T-helper 2 cell treated with Interferon-gamma antibody and Interleukin-4, amounts not matched to agents 5 μg/mL and 100 μg/mL, for 36 hours (primary cell): ENCODE results near the gene SDR9C7.
"Not testable (repeated sequence)": the region's sequence is repeated elsewhere in the genome, so short reads cannot be mapped to it uniquely, and the experiment has no call there.

Experiments used
- DNase-seq: peaks from one replicate; pipeline ENCODE4 v3.0.0; 2021; ENCODE audit warnings: low spot score
- H3K27ac Mint-ChIP-seq: one replicate; pipeline ENCODE4 v1.8.0; 2021; ENCODE audit warnings: mild to moderate bottlenecking, mixed read lengths
- H3K27me3 Mint-ChIP-seq: one replicate; pipeline ENCODE4 v1.8.0; 2021; ENCODE audit warnings: low read depth, mixed read lengths
- H3K36me3 Mint-ChIP-seq: one replicate; pipeline ENCODE4 v1.8.0; 2021; ENCODE audit warnings: low read depth, mixed read lengths
- H3K4me1 Mint-ChIP-seq: one replicate; pipeline ENCODE4 v1.8.0; 2021; ENCODE audit warnings: low read depth, mixed read lengths
- H3K4me3 Mint-ChIP-seq: one replicate; pipeline ENCODE4 v1.8.0; 2022; ENCODE audit warnings: mild to moderate bottlenecking, moderate library complexity, mixed read lengths
- H3K9me3 Mint-ChIP-seq: one replicate; pipeline ENCODE4 v1.8.0; 2021; ENCODE audit warnings: mixed read lengths

Gene SDR9C7

DNA sequence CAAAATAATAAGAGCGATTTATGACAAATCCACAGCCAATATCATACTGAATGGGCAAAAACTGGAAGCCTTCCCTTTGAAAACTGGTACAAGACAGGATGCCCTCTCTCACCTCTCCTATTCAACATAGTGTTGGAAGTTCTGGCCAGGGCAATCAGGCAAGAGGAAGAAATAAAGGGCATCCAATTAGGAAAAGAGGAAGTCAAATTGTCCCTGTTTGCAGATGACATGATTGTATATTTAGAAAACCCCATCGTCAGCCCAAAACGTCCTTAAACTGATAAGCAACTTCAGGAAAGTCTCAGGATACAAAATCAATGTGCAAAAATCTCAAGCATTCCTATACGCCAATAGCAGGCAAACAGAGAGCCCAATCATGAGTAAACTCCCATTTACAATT, 28.0 kb upstream of the SDR9C7 start:
- H3K36me3 Mint-ChIP-seq, H3K4me1 Mint-ChIP-seq, H3K4me3 Mint-ChIP-seq, DNase-seq, H3K27me3 Mint-ChIP-seq, H3K27ac Mint-ChIP-seq, H3K9me3 Mint-ChIP-seq: not testable (repeated sequence)

DNA sequence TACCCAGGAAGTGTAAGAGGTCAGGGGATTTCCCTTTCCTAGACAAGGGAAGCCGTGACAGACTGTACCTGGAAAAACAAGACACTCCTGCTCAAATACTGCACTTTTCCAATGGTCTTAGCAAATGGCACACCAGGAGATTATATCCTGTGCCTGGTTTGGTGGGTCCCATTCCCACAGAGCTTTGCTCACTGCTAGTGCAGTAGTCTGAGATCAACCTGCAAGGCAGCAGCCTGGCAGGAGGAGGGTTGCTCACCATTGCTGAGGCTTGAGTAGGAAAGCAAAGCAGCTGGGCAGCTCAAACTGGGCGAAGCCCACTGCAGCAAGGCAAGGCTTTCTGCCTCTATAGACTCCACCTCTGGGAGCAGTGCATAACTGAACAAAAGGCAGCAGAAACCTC, 24.2 kb upstream of the SDR9C7 start:
- H3K4me1 Mint-ChIP-seq: no peaks in the 10 kb centered on the region
- peaks cover 9% of the 10 kb centered on the region for H3K27me3 Mint-ChIP-seq
- no peaks in the 10 kb centered on the region for H3K36me3 Mint-ChIP-seq
- H3K4me3 Mint-ChIP-seq: no peak overlapping the region
- DNase-seq: no peak
- H3K27ac Mint-ChIP-seq: no peak overlapping the region
- H3K9me3 Mint-ChIP-seq: no peaks in the 10 kb centered on the region

DNA sequence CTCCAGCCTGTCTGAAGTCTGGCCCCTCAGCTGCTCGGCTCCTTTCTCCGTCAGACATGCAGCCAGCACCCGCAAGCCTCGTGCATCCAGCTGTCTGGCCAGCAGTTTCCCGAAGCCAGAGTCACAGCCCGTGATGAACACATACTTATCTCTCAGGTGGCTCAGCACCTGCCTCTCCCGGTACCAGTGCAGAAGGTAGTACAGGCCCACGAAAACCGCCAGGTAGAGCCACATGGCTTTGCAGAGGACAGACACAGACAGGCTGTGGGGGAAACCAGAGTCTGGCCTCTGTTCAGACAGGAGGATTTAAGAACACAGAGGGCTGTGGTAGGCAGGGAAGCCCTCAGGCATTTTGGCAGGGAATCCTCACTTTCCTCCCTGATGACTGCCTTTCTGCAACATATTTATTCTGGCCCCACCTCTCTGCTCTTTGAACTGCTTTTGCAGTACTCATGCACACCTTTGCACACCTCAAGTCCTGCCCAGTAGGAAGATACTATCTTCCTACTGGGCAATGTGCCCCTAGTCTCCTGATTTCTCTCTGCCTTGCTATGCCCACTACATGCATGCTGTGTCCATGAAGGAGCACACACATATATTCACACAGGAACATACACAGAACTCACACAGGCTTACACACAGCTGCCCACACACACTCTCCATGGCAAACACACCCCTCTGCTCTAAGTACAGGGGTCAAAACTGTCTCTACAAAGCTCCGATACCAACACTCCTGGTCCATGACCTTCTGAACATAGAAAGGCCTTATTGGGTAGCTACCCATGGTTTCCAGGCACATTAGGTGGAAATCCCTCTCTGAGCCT, 23.2 kb upstream of the SDR9C7 start, which contains the start of gene RDH16:
TSS of gene RDH16 (minus strand) at position 380 of the 824 bp plus-strand sequence. CDS start at position 234, 146 bp downstream.
- H3K27ac Mint-ChIP-seq: no peak within 1 kb of the TSS
- H3K27me3 Mint-ChIP-seq: peaks cover 9% of the 10 kb centered on the region
- H3K36me3 Mint-ChIP-seq: no peaks in the 10 kb centered on the region
- no peaks in the 10 kb centered on the region for H3K9me3 Mint-ChIP-seq
- no peak within 1 kb of the TSS for H3K4me3 Mint-ChIP-seq
- no peaks in the 10 kb centered on the region for H3K4me1 Mint-ChIP-seq
- DNase-seq: no peak

DNA sequence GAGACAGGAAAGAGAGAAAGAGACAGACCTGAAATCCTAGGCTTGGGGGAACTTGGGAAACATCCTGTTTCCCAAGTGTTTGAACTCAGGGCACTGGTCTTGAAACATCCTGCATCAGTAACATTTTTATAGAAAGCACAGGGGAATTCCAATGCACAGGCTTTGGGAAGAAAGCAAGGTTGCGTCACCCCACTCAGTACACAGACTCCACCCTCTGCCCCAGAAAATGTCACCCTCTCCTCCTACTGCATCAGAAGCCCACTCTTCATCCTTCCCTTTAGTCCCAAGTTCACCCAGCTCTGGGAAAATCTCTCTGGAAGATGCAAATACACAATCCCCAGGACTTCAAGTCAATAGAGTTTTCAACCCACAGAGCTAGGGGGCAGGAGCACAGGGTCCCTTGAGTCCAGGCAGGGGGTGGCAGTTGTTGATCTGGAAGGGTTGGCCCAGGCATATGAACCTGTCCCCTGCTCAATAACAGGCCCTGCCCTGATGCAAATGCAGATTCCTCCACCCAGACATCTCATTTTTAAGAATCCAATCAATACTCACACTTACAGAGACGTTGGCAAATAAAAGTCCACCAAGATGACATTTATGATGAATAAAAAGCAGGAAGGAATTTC, 21.5 kb upstream of the SDR9C7 start:
- no peak overlapping the region for H3K4me3 Mint-ChIP-seq
- H3K4me1 Mint-ChIP-seq: no peaks in the 10 kb centered on the region
- no peaks in the 10 kb centered on the region for H3K36me3 Mint-ChIP-seq
- peaks cover 4% of the 10 kb centered on the region for H3K27me3 Mint-ChIP-seq
- no peak overlapping the region for H3K27ac Mint-ChIP-seq
- H3K9me3 Mint-ChIP-seq: no peaks in the 10 kb centered on the region
- no peak for DNase-seq

DNA sequence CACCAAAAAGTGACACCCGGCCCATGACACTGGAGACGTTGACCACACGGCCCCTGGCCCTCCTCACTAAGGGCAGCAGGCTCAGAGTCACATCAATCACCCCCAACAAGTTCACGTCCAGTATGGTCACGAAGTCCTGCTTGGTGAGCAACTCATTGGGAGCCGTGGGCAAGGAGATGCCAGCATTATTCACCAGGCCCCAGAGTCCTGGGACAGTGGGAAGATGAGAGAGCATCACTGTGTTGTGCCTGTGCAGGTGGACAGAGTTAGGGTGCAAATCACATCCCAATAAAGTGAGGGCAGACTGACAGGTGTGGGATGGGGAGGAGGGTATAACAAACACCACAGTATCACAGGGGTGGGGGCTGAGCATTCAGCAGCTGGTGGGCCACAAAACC, 20.7 kb upstream of the SDR9C7 start:
- DNase-seq: no peak
- Mint-ChIP-seq H3K9me3 (no peaks in the 10 kb centered on the region), H3K27ac (no peak overlapping the region), H3K4me3 (no peak overlapping the region), H3K27me3 (peaks cover 2% of the 10 kb centered on the region), H3K36me3 (no peaks in the 10 kb centered on the region), H3K4me1 (no peaks in the 10 kb centered on the region)

DNA sequence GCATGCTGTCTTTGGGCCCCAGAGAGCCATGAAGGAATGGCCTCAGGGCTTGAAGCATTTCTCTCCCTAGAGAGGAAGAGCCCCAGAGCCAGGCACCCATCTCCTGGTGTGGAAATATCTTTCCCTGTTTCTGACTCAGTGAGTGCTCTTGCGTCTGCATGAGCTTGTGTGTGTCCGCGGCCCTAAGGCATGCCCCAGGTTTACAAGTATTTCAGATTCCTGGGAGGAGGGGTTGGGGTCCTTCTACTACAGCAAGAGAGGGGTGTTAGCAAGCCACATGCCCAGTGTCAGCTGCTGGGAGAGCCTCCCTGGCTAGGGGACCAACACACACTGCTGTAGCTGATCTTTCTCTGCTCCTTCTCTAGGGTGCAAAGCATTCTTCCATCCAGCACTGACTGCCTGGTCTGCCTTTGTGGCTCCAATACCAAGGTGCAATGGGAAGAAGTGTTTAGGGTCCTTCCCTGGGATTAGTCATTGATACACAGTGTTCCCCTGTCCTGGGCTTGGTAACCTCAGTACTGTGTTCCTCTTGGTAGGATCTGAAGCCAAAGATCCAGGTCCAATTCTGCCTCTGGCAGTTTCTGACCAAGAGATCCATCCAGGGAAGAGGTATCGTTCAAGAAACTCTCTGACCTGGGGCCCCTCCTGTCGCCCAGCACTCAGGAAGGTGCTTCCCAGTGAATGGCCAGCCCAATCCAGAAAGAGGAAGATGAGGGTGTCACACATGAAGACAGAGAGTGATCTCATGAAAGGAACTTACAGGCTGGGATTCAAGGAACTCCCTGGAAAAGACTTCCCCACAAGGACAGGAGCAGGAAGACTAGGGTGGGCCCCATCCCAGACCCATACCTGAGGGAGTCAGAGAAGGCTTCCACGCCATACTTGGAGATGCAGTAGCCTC, 20.1 kb upstream of the SDR9C7 start:
- H3K4me1 Mint-ChIP-seq: no peaks in the 10 kb centered on the region
- no peak overlapping the region for H3K4me3 Mint-ChIP-seq
- no peak for DNase-seq
- no peaks in the 10 kb centered on the region for H3K36me3 Mint-ChIP-seq
- H3K27me3 Mint-ChIP-seq: peaks cover 2% of the 10 kb centered on the region
- H3K27ac Mint-ChIP-seq: no peak overlapping the region
- no peaks in the 10 kb centered on the region for H3K9me3 Mint-ChIP-seq

DNA sequence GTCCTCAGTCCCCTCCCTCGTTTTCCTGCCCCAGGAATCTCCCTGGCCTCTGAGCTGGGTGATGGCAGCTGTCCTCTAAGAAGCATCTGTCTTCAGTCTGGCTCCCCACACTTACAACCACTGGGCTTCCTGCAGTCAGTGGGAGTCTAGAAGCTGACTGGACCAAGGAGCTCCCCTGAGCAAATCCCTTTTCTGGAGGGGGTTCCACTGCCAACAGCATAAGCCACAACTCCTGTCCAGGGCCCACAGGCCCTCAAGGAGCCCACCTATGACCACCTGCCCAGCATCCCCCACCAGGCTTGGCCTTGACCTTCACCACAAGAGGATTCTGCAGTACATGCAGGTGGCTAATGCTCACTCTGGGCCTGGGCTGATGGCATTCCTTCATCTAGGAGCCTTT, 19.1 kb upstream of the SDR9C7 start:
- Mint-ChIP-seq H3K27ac (no peak overlapping the region), H3K36me3 (no peaks in the 10 kb centered on the region), H3K9me3 (no peaks in the 10 kb centered on the region), H3K4me3 (no peak overlapping the region), H3K4me1 (no peaks in the 10 kb centered on the region), H3K27me3 (peaks cover 2% of the 10 kb centered on the region)
- no peak for DNase-seq

DNA sequence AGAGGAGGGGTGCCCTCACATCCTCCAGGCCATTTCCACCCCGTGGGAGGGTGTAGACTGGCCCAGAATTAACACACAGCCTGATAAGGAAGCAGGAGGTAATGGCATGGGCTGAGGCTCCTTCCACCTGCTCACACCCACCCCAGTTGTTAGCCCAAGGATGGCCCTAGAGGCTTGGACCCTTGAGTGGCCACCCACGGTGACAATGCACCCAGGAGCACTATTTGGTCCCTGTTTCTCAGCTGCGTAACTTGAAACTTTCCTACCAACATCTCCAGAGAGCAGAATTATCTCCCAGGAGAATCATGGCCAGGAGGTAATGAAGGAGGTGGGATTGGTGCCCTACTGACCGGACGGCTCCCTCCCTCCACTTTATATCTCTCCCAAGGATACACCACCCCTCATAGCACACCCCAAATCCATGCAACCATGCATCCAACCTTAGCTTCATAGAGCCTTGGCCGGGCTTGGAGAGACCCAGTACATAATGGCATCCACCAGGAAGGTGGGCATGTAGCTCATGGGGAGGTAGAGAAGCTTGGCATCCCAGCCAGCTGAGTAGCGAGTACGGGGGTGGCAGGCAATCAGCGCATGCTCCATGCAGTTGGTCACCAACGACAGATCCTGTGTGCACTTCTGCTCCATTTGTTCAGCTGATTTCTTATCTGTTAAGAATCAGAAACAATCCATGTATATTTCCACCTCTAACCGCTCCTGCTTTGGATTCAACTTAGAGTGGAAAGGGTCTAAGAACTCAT, 17.6 kb upstream of the SDR9C7 start:
- DNase-seq: no peak
- H3K9me3 Mint-ChIP-seq: no peaks in the 10 kb centered on the region
- H3K4me3 Mint-ChIP-seq: no peak overlapping the region
- no peak overlapping the region for H3K27ac Mint-ChIP-seq
- H3K4me1 Mint-ChIP-seq: no peaks in the 10 kb centered on the region
- H3K36me3 Mint-ChIP-seq: no peaks in the 10 kb centered on the region
- peaks cover 5% of the 10 kb centered on the region for H3K27me3 Mint-ChIP-seq

DNA sequence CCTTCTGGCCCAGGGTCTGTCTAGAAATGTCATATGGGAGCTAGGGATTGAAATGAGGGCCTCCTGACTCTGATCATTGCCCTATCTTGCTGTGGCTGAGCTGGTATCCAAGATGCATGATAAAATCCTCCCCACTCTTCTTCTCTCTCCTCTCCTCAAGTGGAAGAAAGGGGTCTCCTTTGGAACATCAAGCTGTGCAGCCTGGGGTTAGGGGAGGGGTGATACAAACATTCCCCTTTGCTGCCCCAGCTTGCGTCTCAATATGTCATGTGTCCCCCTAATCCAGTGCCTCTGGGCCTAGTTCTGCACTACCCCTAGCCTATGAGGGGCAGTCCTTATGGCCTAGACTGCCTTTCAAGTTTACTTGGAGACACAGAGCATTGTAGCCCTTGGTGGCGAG, 14.7 kb upstream of the SDR9C7 start:
- Mint-ChIP-seq H3K27ac (no peak overlapping the region), H3K4me3 (no peak overlapping the region), H3K4me1 (no peaks in the 10 kb centered on the region), H3K27me3 (peaks cover 29% of the 10 kb centered on the region), H3K9me3 (no peaks in the 10 kb centered on the region), H3K36me3 (no peaks in the 10 kb centered on the region)
- no peak for DNase-seq

DNA sequence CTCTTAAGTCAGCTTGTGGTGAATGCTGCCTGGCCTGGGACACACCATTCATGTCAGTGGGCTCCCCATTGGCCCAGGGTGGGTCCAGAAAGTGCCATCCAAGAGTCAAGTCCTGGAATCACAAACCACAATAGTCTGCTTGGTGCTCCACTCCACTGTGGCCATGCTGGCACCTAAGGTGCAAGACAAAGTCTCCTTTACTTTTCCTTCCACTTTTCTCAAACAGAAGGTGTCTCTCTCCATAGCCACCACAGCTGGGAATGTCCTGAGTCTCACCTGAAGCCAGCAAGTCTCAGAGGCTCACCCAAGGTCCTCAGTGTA, 14.2 kb upstream of the SDR9C7 start:
- Mint-ChIP-seq H3K27me3 (peaks cover 32% of the 10 kb centered on the region), H3K4me3 (no peak overlapping the region), H3K4me1 (no peaks in the 10 kb centered on the region), H3K9me3 (no peaks in the 10 kb centered on the region), H3K27ac (no peak overlapping the region), H3K36me3 (no peaks in the 10 kb centered on the region)
- no peak for DNase-seq

DNA sequence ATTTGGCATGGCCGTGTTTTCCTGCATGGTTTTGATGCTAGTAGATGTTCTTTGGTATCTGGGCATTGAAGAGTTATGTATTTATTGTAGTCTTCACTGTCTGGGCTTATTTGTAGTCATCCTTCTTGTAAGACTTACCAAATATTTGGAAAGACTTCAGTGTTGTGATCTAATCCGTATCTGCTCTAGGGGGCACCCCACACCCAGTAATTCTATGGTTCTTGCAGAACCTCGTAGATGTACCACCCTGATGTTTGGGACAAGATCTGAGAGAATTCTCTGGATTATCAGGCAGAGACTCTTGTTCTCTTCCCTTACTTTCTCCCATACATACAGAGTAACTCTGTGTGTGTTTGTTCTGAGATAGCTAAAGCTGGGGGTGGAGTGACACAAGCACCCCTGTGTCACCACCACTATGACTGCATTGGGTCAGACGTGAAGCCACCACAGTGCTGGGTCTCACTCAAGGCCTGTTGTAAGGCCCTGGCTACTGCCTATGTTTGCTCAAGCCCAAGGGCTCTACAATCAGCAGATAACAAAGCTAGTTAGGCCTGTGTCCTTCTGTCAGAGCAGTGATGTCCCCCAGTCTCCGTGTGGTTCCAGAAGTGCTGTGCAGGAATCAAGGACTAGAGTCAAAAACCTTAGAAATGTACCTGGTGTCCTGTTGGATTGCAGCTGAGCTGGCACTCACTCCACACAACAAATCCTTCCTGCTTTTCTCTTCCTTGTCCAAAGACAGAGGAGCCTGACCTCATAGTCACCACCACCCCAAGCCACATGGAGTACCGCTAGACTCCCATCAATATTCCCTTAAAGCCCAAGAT, 13.6 kb upstream of the SDR9C7 start:
- Mint-ChIP-seq H3K36me3 (no peaks in the 10 kb centered on the region), H3K27me3 (peaks cover 34% of the 10 kb centered on the region), H3K9me3 (no peaks in the 10 kb centered on the region), H3K4me3 (no peak overlapping the region), H3K4me1 (no peaks in the 10 kb centered on the region), H3K27ac (no peak overlapping the region)
- DNase-seq: no peak

DNA sequence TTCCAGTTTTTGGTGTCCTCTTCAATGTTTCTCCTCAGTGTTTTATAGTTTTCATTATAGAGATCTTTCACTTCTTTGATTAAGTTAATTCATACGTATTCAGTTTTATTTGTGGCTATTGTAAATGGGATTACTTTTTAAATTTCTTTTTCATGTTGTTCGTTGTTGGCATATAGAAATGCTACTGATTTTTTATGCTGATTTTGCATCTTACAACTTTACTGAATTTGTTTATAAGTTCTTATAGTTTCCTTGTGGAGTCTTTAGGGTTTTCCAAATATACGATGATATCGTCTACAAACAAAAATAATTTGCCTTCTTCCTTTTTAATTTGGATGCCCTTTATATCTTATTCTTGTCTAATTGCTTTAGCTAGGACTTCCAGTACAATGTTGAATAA, 9.7 kb upstream of the SDR9C7 start:
- Mint-ChIP-seq H3K9me3 (no peaks in the 10 kb centered on the region), H3K4me3 (no peak overlapping the region), H3K27me3 (peaks cover 41% of the 10 kb centered on the region), H3K4me1 (peaks cover 6% of the 10 kb centered on the region), H3K36me3 (no peaks in the 10 kb centered on the region), H3K27ac (no peak overlapping the region)
- no peak for DNase-seq

DNA sequence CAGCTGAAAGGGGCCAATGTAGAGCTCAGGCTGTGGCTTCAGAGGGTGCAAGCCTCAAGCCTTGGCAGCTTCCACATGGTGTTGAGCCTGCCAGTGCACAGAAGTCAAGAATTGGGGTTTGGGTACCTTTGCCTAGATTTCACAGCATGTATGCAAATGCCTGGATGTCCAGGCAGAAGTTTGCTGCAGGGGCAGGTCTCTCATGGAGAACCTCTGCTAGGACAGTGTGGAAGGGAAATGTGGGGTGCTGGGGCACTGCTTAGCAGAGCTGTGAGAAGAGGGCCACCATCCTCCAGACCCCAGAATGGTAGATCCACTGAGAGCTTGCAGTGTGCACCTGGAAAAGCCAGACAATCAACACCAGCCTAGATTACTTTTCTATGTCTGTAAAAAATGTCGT, 9.2 kb upstream of the SDR9C7 start:
- not testable (repeated sequence) for H3K36me3 Mint-ChIP-seq, H3K27ac Mint-ChIP-seq, H3K9me3 Mint-ChIP-seq, H3K4me3 Mint-ChIP-seq, DNase-seq, H3K4me1 Mint-ChIP-seq
- peaks cover 41% of the 10 kb centered on the region for H3K27me3 Mint-ChIP-seq
